NCI-H69 (cell line): ENCODE results near the gene KAZN.
A peak's percentile ranks its signal among the peaks of the same experiment; 100 is the strongest.
"Not testable (repeated sequence)": the region's sequence is repeated elsewhere in the genome, so short reads cannot be mapped to it uniquely, and the experiment has no call there.

Source experiments
- DNase-seq: peaks from one replicate; lab custom pipeline; 2025; lab: John Stamatoyannopoulos, UW

KAZN gene

GRCh38 chr1:14598498-14599182, at the start of gene KAZN:
Gene KAZN (plus strand): TSS chr1:14598685.
- peak; percentile 41 for DNase-seq

GRCh38 chr1:14549897-14550620, 48.4 kb upstream of the KAZN start:
- DNase-seq: no peak

GRCh38 chr1:14551386-14551785, 47.1 kb upstream of the KAZN start:
- DNase-seq: no peak

- no peak for DNase-seq
These were observed 46.1 kb upstream of the KAZN start for GRCh38 chr1:14552246-14552965.

GRCh38 chr1:14553711-14554110, 44.8 kb upstream of the KAZN start:
- no peak for DNase-seq

- no peak for DNase-seq
These were observed 43.4 kb upstream of the KAZN start for GRCh38 chr1:14555091-14555490.

- DNase-seq: no peak
These were observed 37.3 kb upstream of the KAZN start for GRCh38 chr1:14561014-14561693.

GRCh38 chr1:14565090-14565489, 33.4 kb upstream of the KAZN start:
- no peak for DNase-seq

- peak; percentile 9 for DNase-seq
These were observed 31.4 kb upstream of the KAZN start for GRCh38 chr1:14567056-14567455.

GRCh38 chr1:14567903-14568302, 30.6 kb upstream of the KAZN start:
- no peak for DNase-seq

- no peak for DNase-seq
These were observed 29.6 kb upstream of the KAZN start for GRCh38 chr1:14568716-14569355.

- no peak for DNase-seq
These were observed 28.0 kb upstream of the KAZN start for GRCh38 chr1:14570514-14570913.

GRCh38 chr1:14571810-14572767, 26.4 kb upstream of the KAZN start:
- no peak for DNase-seq

GRCh38 chr1:14572861-14573260, 25.6 kb upstream of the KAZN start:
- no peak for DNase-seq

- no peak for DNase-seq
These were observed 22.3 kb upstream of the KAZN start for GRCh38 chr1:14576155-14576554.

GRCh38 chr1:14577261-14577660, 21.2 kb upstream of the KAZN start:
- no peak for DNase-seq

GRCh38 chr1:14578156-14578555, 20.3 kb upstream of the KAZN start:
- no peak for DNase-seq

- DNase-seq: not testable (repeated sequence)
These were observed 18.2 kb upstream of the KAZN start for GRCh38 chr1:14580295-14580694.

- no peak for DNase-seq
These were observed 17.5 kb upstream of the KAZN start for GRCh38 chr1:14580986-14581385.

GRCh38 chr1:14583788-14584187, 14.7 kb upstream of the KAZN start:
- no peak for DNase-seq

- DNase-seq: no peak
These were observed 12.8 kb upstream of the KAZN start for GRCh38 chr1:14585728-14586127.
